Liver (tissue), 9 donors: ENCODE measurements around the gene HEXIM1. TPM values are rescaled to one million over a fixed set of nuclear protein-coding genes. Genes with fewer than 3 reads are reported as not detected.

Experiments used
- DNase-seq: peaks from one replicate; pipeline ENCODE4 v3.0.0-alpha.2; 2017; ENCODE audit warnings: low spot score
- H3K27ac ChIP-seq, 2 donors: one replicate each; pipeline ENCODE4 v1.7.0; 2013; ENCODE audit warnings: inconsistent platforms in 2 of 2, low read length in 2 of 2, control low read depth in 1 of 2, low read depth in 1 of 2, mild to moderate bottlenecking in 1 of 2
- H3K27me3 ChIP-seq, 4 donors: one replicate each; pipeline versions ENCODE4 v1.6.1 to v1.7.0; 2013; ENCODE audit warnings: low read length in 3 of 4, inconsistent platforms in 1 of 4, mild to moderate bottlenecking in 1 of 4, moderate library complexity in 1 of 4; ENCODE audit not compliant: control insufficient read depth in 4 of 4, insufficient read depth in 4 of 4
- H3K36me3 ChIP-seq, 4 donors: one replicate each; pipeline versions ENCODE4 v1.6.1 to v1.7.0; 2013; ENCODE audit warnings: low read length in 3 of 4, mild to moderate bottlenecking in 3 of 4, low read depth in 1 of 4, moderate library complexity in 1 of 4; ENCODE audit not compliant: control insufficient read depth in 4 of 4, insufficient read depth in 3 of 4
- H3K4me1 ChIP-seq, 4 donors: one replicate each; pipeline versions ENCODE4 v1.6.1 to v1.7.0; 2013; ENCODE audit warnings: low read length in 3 of 4, mild to moderate bottlenecking in 3 of 4, moderate library complexity in 1 of 4; ENCODE audit not compliant: control insufficient read depth in 4 of 4, insufficient read depth in 4 of 4
- H3K4me3 ChIP-seq, 3 donors: one replicate each; pipeline versions ENCODE4 v1.6.1 to v1.7.0; 2013; ENCODE audit warnings: low read length in 3 of 3, control low read depth in 1 of 3, low read depth in 1 of 3, mild to moderate bottlenecking in 1 of 3
- H3K9ac ChIP-seq, 2 donors: one replicate each; pipeline ENCODE4 v1.7.0; 2013; ENCODE audit warnings: low read length in 2 of 2, mild to moderate bottlenecking in 2 of 2, moderate library complexity in 2 of 2, control low read depth in 1 of 2, low read depth in 1 of 2
- H3K9me3 ChIP-seq, 4 donors: one replicate each; pipeline versions ENCODE4 v1.6.1 to v1.7.0; 2013; ENCODE audit warnings: low read length in 3 of 4; ENCODE audit not compliant: control insufficient read depth in 4 of 4
- EGR1 ChIP-seq, 2 donors: IDR thresholded peaks; 2 replicates each; pipeline ENCODE4 v1.6.1; 2016 to 2018; ENCODE audit warnings: antibody characterized with exemption in 2 of 2, low read depth in 2 of 2
- FOXA1 ChIP-seq: IDR thresholded peaks from 2 replicates; pipeline ENCODE4 v1.6.1; 2016; ENCODE audit warnings: antibody characterized with exemption
- GABPA ChIP-seq, 2 donors: IDR thresholded peaks in 1 of 2; conservative IDR thresholded peaks in 1 of 2; 2 replicates each; pipeline ENCODE4 v1.6.1; 2016; ENCODE audit warnings: antibody characterized with exemption in 2 of 2, mild to moderate bottlenecking in 1 of 2, moderate library complexity in 1 of 2
- HNF4A ChIP-seq, 2 donors: conservative IDR thresholded peaks; 2 replicates each; pipeline ENCODE4 v1.6.1; 2016; ENCODE audit warnings: antibody characterized with exemption in 2 of 2, mild to moderate bottlenecking in 2 of 2
- HNF4G ChIP-seq: IDR thresholded peaks from 2 replicates; pipeline ENCODE4 v1.6.1; 2016; ENCODE audit warnings: antibody characterized with exemption
- JUND ChIP-seq, 2 donors: IDR thresholded peaks; 2 replicates each; pipeline ENCODE4 v1.6.1; 2016; ENCODE audit warnings: antibody characterized with exemption in 2 of 2
- NR2F2 ChIP-seq: IDR thresholded peaks from 2 replicates; pipeline ENCODE4 v1.6.1; 2016; ENCODE audit warnings: antibody characterized with exemption
- RAD21 ChIP-seq, 2 donors: IDR thresholded peaks; 2 replicates each; pipeline ENCODE4 v1.6.1; 2016; ENCODE audit warnings: antibody characterized with exemption in 2 of 2, mild to moderate bottlenecking in 2 of 2
- RXRA ChIP-seq, 2 donors: IDR thresholded peaks; 2 replicates each; pipeline ENCODE4 v1.6.1; 2017 to 2018; ENCODE audit warnings: antibody characterized with exemption in 2 of 2, mild to moderate bottlenecking in 1 of 2
- SP1 ChIP-seq: IDR thresholded peaks from 2 replicates; pipeline ENCODE4 v1.6.1; 2018; ENCODE audit warnings: antibody characterized with exemption, mild to moderate bottlenecking
- TAF1 ChIP-seq: conservative IDR thresholded peaks from 2 replicates; pipeline ENCODE4 v1.6.1; 2016; ENCODE audit warnings: antibody characterized with exemption, mild to moderate bottlenecking
- YY1 ChIP-seq: IDR thresholded peaks from 2 replicates; pipeline ENCODE4 v1.6.1; 2016; ENCODE audit warnings: antibody characterized with exemption, mild to moderate bottlenecking
- WGBS: extraction: QIAGEN DNeasy Blood & Tissue Kit; methylation state at CpG from one replicate; pipeline ENCODE4 v1.1.7; 2013; 5-methylcytosine and 5-hydroxymethylcytosine counted together
- polyA plus RNA-seq, 2 donors: library from polyadenylated mRNA; stranded (reverse) in 1 of 2; unstranded in 1 of 2; fragments of 200-250 nt in 1 of 2; fragments of >200 nt in 1 of 2; fragmentation: Nextera tagmentation in 1 of 2; extraction: Ambion mirVana in 1 of 2; gene quantifications; one replicate each; pipeline versions ENCODE4 v1.2.1 to v1.2.3, GENCODE V29; 2013 to 2015
- total RNA-seq, 2 donors: library from RNA; depleted of rRNA; stranded (reverse); fragments of >200 nt; gene quantifications; one replicate each; pipeline ENCODE4 v1.2.3, GENCODE V29; 2014
- TF ChIP-seq, protein P1 (sequence below): IDR thresholded peaks from 2 replicates; pipeline ENCODE4 v1.6.1; 2016; ENCODE audit warnings: antibody characterized with exemption
- TF ChIP-seq, protein P2 (sequence below): IDR thresholded peaks from 2 replicates; pipeline ENCODE4 v1.6.1; 2016; ENCODE audit warnings: antibody characterized with exemption
- TF ChIP-seq, protein P3 (sequence below): IDR thresholded peaks from 2 replicates; pipeline ENCODE4 v1.6.1; 2016; ENCODE audit warnings: antibody characterized with exemption, mild to moderate bottlenecking
- TF ChIP-seq, protein P4 (sequence below): IDR thresholded peaks from 2 replicates; pipeline ENCODE4 v1.6.1; 2016; ENCODE audit warnings: antibody characterized with exemption
- TF ChIP-seq, protein P5 (sequence below): fragments of 150-350 bp; IDR thresholded peaks from 2 replicates; pipeline ENCODE4 v1.5.1; 2017; ENCODE audit warnings: improper control_type of control experiment, low read depth, low read length; ENCODE audit not compliant: missing input control
- donor health status: healthy.
- donor health status: healthy.
- donor health status: healthy.
- donor health status: healthy.
- donor health status: healthy.

The HEXIM1 gene
- total and polyA plus RNA-seq, 4 donors: 7.4 to 14.3 (median 12.3) TPM

DNA sequence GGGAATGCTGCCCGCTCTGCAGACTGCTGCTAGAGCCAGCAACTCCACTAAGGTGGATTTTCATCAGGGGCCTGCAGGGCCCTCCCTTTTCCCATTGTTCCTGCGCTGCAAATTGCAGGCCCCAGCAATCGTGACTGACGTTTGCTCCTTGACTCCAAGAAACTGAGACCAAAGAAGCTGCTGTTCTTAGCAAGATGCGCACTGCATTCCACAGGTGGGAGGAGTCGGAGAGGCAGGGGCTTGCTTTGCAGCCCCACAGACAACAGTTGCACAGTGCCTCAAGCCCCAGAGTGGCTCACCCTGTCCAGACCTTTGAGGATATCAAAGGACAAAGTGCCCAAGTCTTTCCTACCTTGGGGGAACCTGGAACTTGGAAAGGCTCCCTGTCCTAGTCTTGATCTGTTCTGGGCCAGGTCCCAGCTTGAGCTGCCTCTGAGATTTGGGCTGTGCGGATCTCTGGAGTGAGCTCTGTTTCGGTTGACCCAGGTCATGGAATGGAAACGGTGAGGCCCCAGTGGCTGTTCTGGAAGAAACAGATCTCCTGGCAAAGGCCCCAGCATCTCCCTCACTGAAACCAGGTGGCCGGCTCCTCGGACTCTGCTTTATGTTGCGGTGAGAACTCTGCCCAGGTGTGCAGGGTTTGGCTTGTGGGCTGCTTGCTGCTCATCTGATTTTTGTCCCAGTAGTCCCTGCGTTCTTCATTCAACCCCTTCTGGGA is 40.8 kb upstream of the HEXIM1 start:
- no peaks in the 10 kb centered on the region for H3K27me3 ChIP-seq
- H3K4me3 ChIP-seq: no peak overlapping the region
- TF ChIP-seq, protein P1, sequence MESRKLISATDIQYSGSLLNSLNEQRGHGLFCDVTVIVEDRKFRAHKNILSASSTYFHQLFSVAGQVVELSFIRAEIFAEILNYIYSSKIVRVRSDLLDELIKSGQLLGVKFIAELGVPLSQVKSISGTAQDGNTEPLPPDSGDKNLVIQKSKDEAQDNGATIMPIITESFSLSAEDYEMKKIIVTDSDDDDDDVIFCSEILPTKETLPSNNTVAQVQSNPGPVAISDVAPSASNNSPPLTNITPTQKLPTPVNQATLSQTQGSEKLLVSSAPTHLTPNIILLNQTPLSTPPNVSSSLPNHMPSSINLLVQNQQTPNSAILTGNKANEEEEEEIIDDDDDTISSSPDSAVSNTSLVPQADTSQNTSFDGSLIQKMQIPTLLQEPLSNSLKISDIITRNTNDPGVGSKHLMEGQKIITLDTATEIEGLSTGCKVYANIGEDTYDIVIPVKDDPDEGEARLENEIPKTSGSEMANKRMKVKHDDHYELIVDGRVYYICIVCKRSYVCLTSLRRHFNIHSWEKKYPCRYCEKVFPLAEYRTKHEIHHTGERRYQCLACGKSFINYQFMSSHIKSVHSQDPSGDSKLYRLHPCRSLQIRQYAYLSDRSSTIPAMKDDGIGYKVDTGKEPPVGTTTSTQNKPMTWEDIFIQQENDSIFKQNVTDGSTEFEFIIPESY: no peak
- TF ChIP-seq RAD21 (IDR thresholded peaks at IDR 0.05) (no peak), SP1 (no peak), HNF4G (no peak), GABPA (IDR thresholded peaks at IDR 0.05 in 1 of 2, conservative IDR thresholded peaks at IDR 0.05 in 1 of 2) (no peak), JUND (IDR thresholded peaks at IDR 0.05) (no peak), RXRA (IDR thresholded peaks at IDR 0.05) (no peak), EGR1 (IDR thresholded peaks at IDR 0.05; ENCODE audit: low read depth in 2 of 2) (no peak), NR2F2 (no peak)
- TF ChIP-seq, protein P2, sequence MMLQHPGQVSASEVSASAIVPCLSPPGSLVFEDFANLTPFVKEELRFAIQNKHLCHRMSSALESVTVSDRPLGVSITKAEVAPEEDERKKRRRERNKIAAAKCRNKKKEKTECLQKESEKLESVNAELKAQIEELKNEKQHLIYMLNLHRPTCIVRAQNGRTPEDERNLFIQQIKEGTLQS: no peak
- TF ChIP-seq, protein P3, sequence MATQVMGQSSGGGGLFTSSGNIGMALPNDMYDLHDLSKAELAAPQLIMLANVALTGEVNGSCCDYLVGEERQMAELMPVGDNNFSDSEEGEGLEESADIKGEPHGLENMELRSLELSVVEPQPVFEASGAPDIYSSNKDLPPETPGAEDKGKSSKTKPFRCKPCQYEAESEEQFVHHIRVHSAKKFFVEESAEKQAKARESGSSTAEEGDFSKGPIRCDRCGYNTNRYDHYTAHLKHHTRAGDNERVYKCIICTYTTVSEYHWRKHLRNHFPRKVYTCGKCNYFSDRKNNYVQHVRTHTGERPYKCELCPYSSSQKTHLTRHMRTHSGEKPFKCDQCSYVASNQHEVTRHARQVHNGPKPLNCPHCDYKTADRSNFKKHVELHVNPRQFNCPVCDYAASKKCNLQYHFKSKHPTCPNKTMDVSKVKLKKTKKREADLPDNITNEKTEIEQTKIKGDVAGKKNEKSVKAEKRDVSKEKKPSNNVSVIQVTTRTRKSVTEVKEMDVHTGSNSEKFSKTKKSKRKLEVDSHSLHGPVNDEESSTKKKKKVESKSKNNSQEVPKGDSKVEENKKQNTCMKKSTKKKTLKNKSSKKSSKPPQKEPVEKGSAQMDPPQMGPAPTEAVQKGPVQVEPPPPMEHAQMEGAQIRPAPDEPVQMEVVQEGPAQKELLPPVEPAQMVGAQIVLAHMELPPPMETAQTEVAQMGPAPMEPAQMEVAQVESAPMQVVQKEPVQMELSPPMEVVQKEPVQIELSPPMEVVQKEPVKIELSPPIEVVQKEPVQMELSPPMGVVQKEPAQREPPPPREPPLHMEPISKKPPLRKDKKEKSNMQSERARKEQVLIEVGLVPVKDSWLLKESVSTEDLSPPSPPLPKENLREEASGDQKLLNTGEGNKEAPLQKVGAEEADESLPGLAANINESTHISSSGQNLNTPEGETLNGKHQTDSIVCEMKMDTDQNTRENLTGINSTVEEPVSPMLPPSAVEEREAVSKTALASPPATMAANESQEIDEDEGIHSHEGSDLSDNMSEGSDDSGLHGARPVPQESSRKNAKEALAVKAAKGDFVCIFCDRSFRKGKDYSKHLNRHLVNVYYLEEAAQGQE: no peak
- TF ChIP-seq, protein P4, sequence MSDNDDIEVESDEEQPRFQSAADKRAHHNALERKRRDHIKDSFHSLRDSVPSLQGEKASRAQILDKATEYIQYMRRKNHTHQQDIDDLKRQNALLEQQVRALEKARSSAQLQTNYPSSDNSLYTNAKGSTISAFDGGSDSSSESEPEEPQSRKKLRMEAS: no peak
- H3K9ac ChIP-seq: no peak overlapping the region
- H3K27ac ChIP-seq: no peak overlapping the region
- H3K36me3 ChIP-seq: peaks cover 15 to 58% (median 42%) of the 10 kb centered on the region in 4 donors
- 90% methylated on average over 13 of the region's 13 CpGs for WGBS
- no peaks in the 10 kb centered on the region for H3K9me3 ChIP-seq
- DNase-seq: no peak
- no peaks in the 10 kb centered on the region for H3K4me1 ChIP-seq

DNA sequence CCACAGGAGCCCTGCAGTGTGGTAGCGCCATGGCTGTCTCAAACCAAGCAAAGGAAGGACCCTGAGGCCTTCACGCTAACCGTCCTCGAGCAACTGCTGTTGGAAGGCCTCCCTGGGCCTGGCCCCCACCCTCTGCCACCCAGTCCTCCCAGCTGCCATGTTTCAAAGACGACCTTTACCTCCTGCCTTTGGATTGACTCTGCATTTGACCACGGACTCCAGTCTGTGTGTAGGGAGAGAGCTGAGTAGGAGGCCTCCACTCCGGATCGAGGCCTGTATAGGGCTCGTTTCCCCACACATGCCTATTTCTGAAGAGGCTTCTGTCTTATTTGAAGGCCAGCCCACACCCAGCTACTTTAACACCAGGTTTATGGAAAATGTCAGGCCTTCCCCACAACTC is 40.2 kb upstream of the HEXIM1 start:
- H3K36me3 ChIP-seq: peaks cover 12 to 52% (median 36%) of the 10 kb centered on the region in 4 donors
- WGBS: 82% methylated on average over 9 of the region's 9 CpGs
- no peaks in the 10 kb centered on the region for H3K9me3 ChIP-seq
- no peak overlapping the region for H3K9ac ChIP-seq
- H3K27me3 ChIP-seq: no peaks in the 10 kb centered on the region
- no peak for DNase-seq
- TF ChIP-seq HNF4A (conservative IDR thresholded peaks at IDR 0.05): no peak
- TF ChIP-seq NR2F2: no peak
- TF ChIP-seq, protein P5, sequence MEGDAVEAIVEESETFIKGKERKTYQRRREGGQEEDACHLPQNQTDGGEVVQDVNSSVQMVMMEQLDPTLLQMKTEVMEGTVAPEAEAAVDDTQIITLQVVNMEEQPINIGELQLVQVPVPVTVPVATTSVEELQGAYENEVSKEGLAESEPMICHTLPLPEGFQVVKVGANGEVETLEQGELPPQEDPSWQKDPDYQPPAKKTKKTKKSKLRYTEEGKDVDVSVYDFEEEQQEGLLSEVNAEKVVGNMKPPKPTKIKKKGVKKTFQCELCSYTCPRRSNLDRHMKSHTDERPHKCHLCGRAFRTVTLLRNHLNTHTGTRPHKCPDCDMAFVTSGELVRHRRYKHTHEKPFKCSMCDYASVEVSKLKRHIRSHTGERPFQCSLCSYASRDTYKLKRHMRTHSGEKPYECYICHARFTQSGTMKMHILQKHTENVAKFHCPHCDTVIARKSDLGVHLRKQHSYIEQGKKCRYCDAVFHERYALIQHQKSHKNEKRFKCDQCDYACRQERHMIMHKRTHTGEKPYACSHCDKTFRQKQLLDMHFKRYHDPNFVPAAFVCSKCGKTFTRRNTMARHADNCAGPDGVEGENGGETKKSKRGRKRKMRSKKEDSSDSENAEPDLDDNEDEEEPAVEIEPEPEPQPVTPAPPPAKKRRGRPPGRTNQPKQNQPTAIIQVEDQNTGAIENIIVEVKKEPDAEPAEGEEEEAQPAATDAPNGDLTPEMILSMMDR: no peak
- TF ChIP-seq JUND (IDR thresholded peaks at IDR 0.05): no peak
- TF ChIP-seq TAF1: no peak
- TF ChIP-seq, protein P2: no peak
- TF ChIP-seq YY1: no peak
- no peak for TF ChIP-seq SP1
- TF ChIP-seq EGR1 (IDR thresholded peaks at IDR 0.05; ENCODE audit: low read depth in 2 of 2): no peak
- TF ChIP-seq FOXA1: no peak
- no peak for TF ChIP-seq RAD21 (IDR thresholded peaks at IDR 0.05)
- H3K4me1 ChIP-seq: no peaks in the 10 kb centered on the region
- H3K27ac ChIP-seq: no peak overlapping the region
- no peak overlapping the region for H3K4me3 ChIP-seq
